Gastrocnemius medialis (tissue), 4 donors: ENCODE measurements around the gene OAS3. TPM values are rescaled to one million over a fixed set of nuclear protein-coding genes. Genes with fewer than 3 reads are reported as not detected.

ENCODE experiments used
- ATAC-seq, 2 donors: fragments of 150-250 bp; one replicate each; pipeline ENCODE4 v1.9.1; 2016
- DNase-seq, 2 donors: peaks; one replicate each; pipeline ENCODE4 v3.0.0-alpha.2; 2019
- H3K27ac ChIP-seq, 4 donors: fragments of 200-600 bp; sonication (generic); 1 replicate in 1 of 4; 2 replicates in 3 of 4; pipeline ENCODE4 v1.5.1; 2016 to 2018; ENCODE audit warnings: mild to moderate bottlenecking in 2 of 4, moderate library complexity in 1 of 4
- H3K27me3 ChIP-seq, 3 donors: fragments of 200-600 bp; sonication (generic) in 2 of 3; 1 replicate in 1 of 3; 2 replicates in 2 of 3; pipeline versions ENCODE4 v1.5.1 to v1.6.0; 2016 to 2019; ENCODE audit warnings: mild to moderate bottlenecking in 1 of 3, moderate library complexity in 1 of 3
- H3K36me3 ChIP-seq, 2 donors: fragments of 200-600 bp; sonication (generic) in 1 of 2; one replicate each; pipeline ENCODE4 v1.5.1; 2017 to 2018
- H3K4me1 ChIP-seq, 2 donors: fragments of 200-600 bp; sonication (generic) in 1 of 2; one replicate each; pipeline ENCODE4 v1.5.1; 2016 to 2017; ENCODE audit warnings: mild to moderate bottlenecking in 2 of 2
- H3K4me3 ChIP-seq, 4 donors: fragments of 200-600 bp; sonication (generic) in 3 of 4; 1 replicate in 1 of 4; 2 replicates in 3 of 4; pipeline ENCODE4 v1.5.1; 2016 to 2019; ENCODE audit warnings: mild to moderate bottlenecking in 2 of 4
- H3K9me3 ChIP-seq, 3 donors: fragments of 200-600 bp; sonication (generic) in 2 of 3; 1 replicate in 1 of 3; 2 replicates in 2 of 3; pipeline ENCODE4 v1.5.1; 2016 to 2019
- POLR2A ChIP-seq, 2 donors: fragments of 450-650 bp; IDR thresholded peaks; one replicate each; pipeline ENCODE4 v1.6.1; 2017; ENCODE audit warnings: antibody characterized with exemption in 2 of 2, mild to moderate bottlenecking in 2 of 2, moderate library complexity in 2 of 2
- in situ Hi-C, 4 donors: fragments of 200-750 bp; cut with MboI; loops; one replicate each; pipeline versions ENCODE4 v1.15.0 to v1.8.0; 2017; ENCODE audit warnings: low sequenced_read_pairs in 4 of 4
- intact Hi-C: fragments of 100-400 bp; cut with DNase I; formaldehyde crosslinking; loops from one replicate; pipeline ENCODE4 v1.15.1; 2023; ENCODE audit warnings: low total_unique reads
- total RNA-seq, 4 donors: library from RNA; depleted of rRNA; stranded (reverse); fragments of >200 nt; gene quantifications; one replicate each; pipeline versions ENCODE4 v1.1.0 to v1.2.3, GENCODE V29; 2016
- TF ChIP-seq, protein P1 (sequence below), 5 experiments: fragments of 450-650 bp in 3 of 5; fragments of 200-600 bp in 2 of 5; sonication (generic) in 2 of 5; IDR thresholded peaks in 4 of 5; conservative IDR thresholded peaks in 1 of 5; 1 replicate in 4 of 5; 2 replicates in 1 of 5; pipeline ENCODE4 v1.5.1; 2016 to 2019; ENCODE audit warnings: antibody characterized with exemption in 5 of 5, mild to moderate bottlenecking in 3 of 5, moderate library complexity in 3 of 5

The OAS3 gene
- total RNA-seq, 4 donors from 2014 or later, result 1.4 to 5.3 (median 4.2) TPM

DNA sequence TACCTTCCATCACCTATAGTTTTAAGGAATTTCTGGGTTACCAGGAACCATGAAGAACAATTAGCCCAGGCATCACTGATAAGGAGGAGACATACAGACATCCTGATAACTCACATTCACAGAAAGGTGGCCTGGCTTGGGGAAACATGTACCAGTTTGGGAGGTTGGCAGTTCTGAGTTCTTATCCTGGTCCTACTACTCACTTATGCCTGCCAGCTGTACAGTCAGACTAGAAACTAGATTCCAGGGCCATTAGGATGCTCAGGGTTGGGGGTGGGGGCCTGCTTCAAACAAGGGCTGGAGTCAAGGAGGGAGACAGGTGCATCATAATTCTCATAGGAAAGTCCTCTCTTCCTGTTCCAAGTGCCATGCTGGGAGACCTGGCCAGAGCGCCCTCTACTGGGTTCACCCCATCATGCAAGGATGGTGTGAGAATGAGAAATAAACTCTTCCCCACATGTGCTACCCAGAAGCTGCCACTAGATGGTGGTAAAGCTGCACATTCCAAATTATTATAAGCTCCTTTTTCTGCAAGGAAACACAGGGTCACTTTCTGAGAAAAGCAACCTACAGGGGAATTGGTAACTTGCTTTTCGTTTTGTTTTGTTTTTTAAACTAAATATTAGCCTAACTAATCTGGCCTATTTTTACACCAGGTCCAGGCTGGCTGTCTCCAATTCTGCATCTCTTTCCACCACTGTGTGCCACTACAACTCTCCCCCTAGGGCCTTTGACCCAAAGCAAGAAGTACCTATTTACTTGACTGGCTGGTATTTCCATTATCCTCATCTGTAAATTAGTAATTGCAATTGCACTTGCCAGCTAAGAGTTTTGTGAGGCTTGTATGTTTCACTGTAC is 54.5 kb downstream of the OAS3 start:
- H3K9me3 ChIP-seq, result no peaks in the 10 kb centered on the region
- TF ChIP-seq, protein P1, sequence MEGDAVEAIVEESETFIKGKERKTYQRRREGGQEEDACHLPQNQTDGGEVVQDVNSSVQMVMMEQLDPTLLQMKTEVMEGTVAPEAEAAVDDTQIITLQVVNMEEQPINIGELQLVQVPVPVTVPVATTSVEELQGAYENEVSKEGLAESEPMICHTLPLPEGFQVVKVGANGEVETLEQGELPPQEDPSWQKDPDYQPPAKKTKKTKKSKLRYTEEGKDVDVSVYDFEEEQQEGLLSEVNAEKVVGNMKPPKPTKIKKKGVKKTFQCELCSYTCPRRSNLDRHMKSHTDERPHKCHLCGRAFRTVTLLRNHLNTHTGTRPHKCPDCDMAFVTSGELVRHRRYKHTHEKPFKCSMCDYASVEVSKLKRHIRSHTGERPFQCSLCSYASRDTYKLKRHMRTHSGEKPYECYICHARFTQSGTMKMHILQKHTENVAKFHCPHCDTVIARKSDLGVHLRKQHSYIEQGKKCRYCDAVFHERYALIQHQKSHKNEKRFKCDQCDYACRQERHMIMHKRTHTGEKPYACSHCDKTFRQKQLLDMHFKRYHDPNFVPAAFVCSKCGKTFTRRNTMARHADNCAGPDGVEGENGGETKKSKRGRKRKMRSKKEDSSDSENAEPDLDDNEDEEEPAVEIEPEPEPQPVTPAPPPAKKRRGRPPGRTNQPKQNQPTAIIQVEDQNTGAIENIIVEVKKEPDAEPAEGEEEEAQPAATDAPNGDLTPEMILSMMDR (IDR thresholded peaks at IDR 0.05 in 4 of 5, conservative IDR thresholded peaks at IDR 0.05 in 1 of 5), result peak; percentile 26 to 63 (median 48)
- TF ChIP-seq POLR2A (IDR thresholded peaks at IDR 0.05), result no peak
- no peaks in the 10 kb centered on the region for H3K36me3 ChIP-seq
- no peak overlapping the region for H3K4me3 ChIP-seq
- peak in 1 of 2 donors; percentile 19 for DNase-seq
- H3K27ac ChIP-seq, result no peak overlapping the region
- peak in 1 of 2 donors; percentile 55 for ATAC-seq
- in situ Hi-C loops (no loop called here), intact Hi-C loops (no loop called here)
- H3K4me1 ChIP-seq, result no peaks in the 10 kb centered on the region
- no peaks in the 10 kb centered on the region for H3K27me3 ChIP-seq

- intact Hi-C loops (no loop called here), in situ Hi-C loops (no loop called here)
- Histone ChIP-seq H3K4me3 (no peak overlapping the region), H3K36me3 (no peaks in the 10 kb centered on the region), H3K27ac (no peak overlapping the region), H3K4me1 (no peaks in the 10 kb centered on the region), H3K9me3 (no peaks in the 10 kb centered on the region), H3K27me3 (no peaks in the 10 kb centered on the region)
- DNase-seq (no peak), ATAC-seq (no peak)
- no peak for TF ChIP-seq POLR2A (IDR thresholded peaks at IDR 0.05)
- TF ChIP-seq, protein P1 (IDR thresholded peaks at IDR 0.05 in 4 of 5, conservative IDR thresholded peaks at IDR 0.05 in 1 of 5), result no peak
Measured at GRCh38 chr12:112995008-112995407, 56.7 kb downstream of the OAS3 start.

DNA sequence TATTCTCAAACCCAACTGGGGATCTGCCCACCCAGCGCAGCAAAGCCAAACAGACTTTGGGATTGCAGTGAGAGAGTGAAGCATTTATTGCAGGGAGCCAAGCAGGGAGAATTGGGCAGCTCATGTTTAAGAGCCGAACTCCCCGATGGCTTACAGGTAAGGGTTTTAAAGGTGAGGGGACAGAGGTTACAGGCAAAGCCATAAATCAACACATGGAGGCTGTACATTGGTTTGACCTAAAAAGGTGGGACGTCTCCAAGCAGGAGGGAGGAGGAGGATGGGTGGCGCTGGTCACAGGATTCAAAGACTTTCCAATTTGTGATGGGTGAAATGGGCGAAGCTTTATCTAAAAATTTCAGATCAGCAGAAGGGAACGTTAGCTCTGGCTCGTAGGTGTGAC is 58.2 kb downstream of the OAS3 start:
- Histone ChIP-seq H3K27ac (no peak overlapping the region), H3K27me3 (no peaks in the 10 kb centered on the region), H3K9me3 (no peaks in the 10 kb centered on the region), H3K4me3 (no peak overlapping the region), H3K4me1 (no peaks in the 10 kb centered on the region), H3K36me3 (no peaks in the 10 kb centered on the region)
- intact Hi-C loops (no loop called here), in situ Hi-C loops (no loop called here)
- DNase-seq (no peak), ATAC-seq (no peak)
- no peak for TF ChIP-seq POLR2A (IDR thresholded peaks at IDR 0.05)
- TF ChIP-seq, protein P1 (IDR thresholded peaks at IDR 0.05 in 4 of 5, conservative IDR thresholded peaks at IDR 0.05 in 1 of 5), result no peak

GRCh38 chr12:112997506-112997905 is 59.2 kb downstream of the OAS3 start:
- intact Hi-C loops, result no loop called here
- Histone ChIP-seq H3K27me3 (no peaks in the 10 kb centered on the region), H3K36me3 (no peaks in the 10 kb centered on the region), H3K9me3 (no peaks in the 10 kb centered on the region), H3K4me1 (no peaks in the 10 kb centered on the region), H3K4me3 (no peak overlapping the region), H3K27ac (no peak overlapping the region)
- in situ Hi-C loops, result no loop called here
- TF ChIP-seq, protein P1 (IDR thresholded peaks at IDR 0.05 in 4 of 5, conservative IDR thresholded peaks at IDR 0.05 in 1 of 5), result no peak
- no peak for TF ChIP-seq POLR2A (IDR thresholded peaks at IDR 0.05)
- DNase-seq (no peak), ATAC-seq (no peak)
